Sigmoid colon (tissue), 7 donors: ENCODE data around the gene IFT172. TPM values are rescaled to one million over a fixed set of nuclear protein-coding genes. Genes with fewer than 3 reads are reported as not detected.

ENCODE experiments used
- DNase-seq: peaks from one replicate; pipeline ENCODE4 v3.0.0-alpha.2; 2019
- H3K27ac ChIP-seq, 4 donors: fragments of 200-600 bp; sonication (generic); one replicate each; pipeline ENCODE4 v1.5.1; 2016 to 2019; ENCODE audit warnings: mild to moderate bottlenecking in 1 of 4
- H3K27me3 ChIP-seq, 3 donors: fragments of 200-600 bp; sonication (generic); one replicate each; pipeline ENCODE4 v1.5.1; 2019; ENCODE audit warnings: mild to moderate bottlenecking in 1 of 3
- H3K36me3 ChIP-seq, 4 donors: fragments of 200-600 bp; sonication (generic); one replicate each; pipeline ENCODE4 v1.5.1; 2016 to 2019
- H3K4me1 ChIP-seq, 4 donors: fragments of 200-600 bp; sonication (generic); one replicate each; pipeline ENCODE4 v1.5.1; 2017 to 2019
- H3K4me3 ChIP-seq, 4 donors: fragments of 200-600 bp; sonication (generic); one replicate each; pipeline ENCODE4 v1.5.1; 2017 to 2019; ENCODE audit warnings: mild to moderate bottlenecking in 2 of 4, moderate library complexity in 1 of 4
- H3K9me3 ChIP-seq, 4 donors: fragments of 200-600 bp in 3 of 4; sonication (generic) in 3 of 4; one replicate each; pipeline versions ENCODE4 v1.5.1 to v1.6.1; 2013 to 2019
- CTCF ChIP-seq, 4 experiments: fragments of 450-650 bp in 3 of 4; fragments of 200-600 bp in 1 of 4; IDR thresholded peaks; one replicate each; pipeline ENCODE4 v1.5.1; 2016 to 2019; ENCODE audit warnings: antibody characterized with exemption in 4 of 4, mild to moderate bottlenecking in 3 of 4, moderate library complexity in 2 of 4
- EP300 ChIP-seq, 4 donors: sonication (generic); formaldehyde crosslinking; IDR thresholded peaks; one replicate each; pipeline ENCODE4 v1.6.1; 2017; ENCODE audit warnings: antibody characterized with exemption in 4 of 4
- POLR2A ChIP-seq, 2 donors: fragments of 450-650 bp; IDR thresholded peaks; one replicate each; pipeline ENCODE4 v1.6.1; 2016; ENCODE audit warnings: antibody characterized with exemption in 2 of 2, mild to moderate bottlenecking in 2 of 2, moderate library complexity in 2 of 2
- POLR2AphosphoS5 ChIP-seq, 4 donors: sonication (generic); formaldehyde crosslinking; IDR thresholded peaks; one replicate each; pipeline ENCODE4 v1.6.1; 2017; ENCODE audit warnings: antibody characterized with exemption in 4 of 4
- WGBS, 2 donors: extraction: QIAGEN DNeasy Blood & Tissue Kit; methylation state at CpG; one replicate each; pipeline ENCODE4 v1.1.7; 2013; 5-methylcytosine and 5-hydroxymethylcytosine counted together
- intact Hi-C: fragments of 100-400 bp; cut with DNase I; formaldehyde crosslinking; loops from one replicate; pipeline ENCODE4 v1.15.1; 2023
- polyA plus RNA-seq, 3 donors: library from polyadenylated mRNA; stranded (reverse); fragments of 200-250 nt; gene quantifications; one replicate each; pipeline ENCODE4 v1.2.3, GENCODE V29; 2013
- total RNA-seq, 4 donors: library from RNA; depleted of rRNA; stranded (reverse); fragments of >200 nt; gene quantifications; one replicate each; pipeline ENCODE4 v1.1.0, GENCODE V29; 2016
- donor health status: healthy with polysubstance abuse.
- donor health status: Bipolar disorder and iron deficiency.
- donor health status: healthy.

IFT172 gene
- total and polyA plus RNA-seq, 7 donors: 25.7 to 139 (median 37.7) TPM

DNA sequence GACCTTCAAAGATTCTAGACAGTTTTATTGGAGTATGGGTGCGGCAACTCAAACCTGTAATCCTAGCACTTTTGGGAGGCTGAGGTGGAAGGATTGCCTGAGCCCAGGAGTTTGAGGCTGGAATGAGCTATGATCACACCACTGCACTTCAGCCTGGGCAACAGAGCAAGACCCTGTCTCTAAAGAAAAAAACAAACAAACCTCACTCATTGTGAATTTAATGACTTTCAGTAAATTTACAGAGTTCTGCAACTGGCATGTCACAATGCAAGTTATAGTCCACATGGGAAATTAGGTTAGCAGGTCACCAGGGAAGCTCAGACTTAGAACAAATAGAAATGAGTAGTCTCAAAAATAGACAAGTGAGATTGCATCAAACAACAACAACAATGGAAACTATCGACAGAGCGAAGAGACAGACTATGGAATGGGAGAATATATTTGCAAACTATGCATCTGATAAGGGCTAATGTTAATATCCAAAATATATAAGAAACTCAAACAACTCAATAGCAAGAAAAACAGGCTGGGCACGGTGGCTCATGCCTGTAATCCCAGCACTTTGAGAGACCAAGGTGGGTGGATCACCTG, 67.8 kb downstream of the IFT172 start:
- H3K27me3 ChIP-seq: no peaks in the 10 kb centered on the region
- TF ChIP-seq POLR2AphosphoS5 (IDR thresholded peaks at IDR 0.05): no peak
- no peaks in the 10 kb centered on the region for H3K36me3 ChIP-seq
- WGBS, 2 donors: 77 to 90% methylated on average over 4 of the region's 4 CpGs
- H3K4me3 ChIP-seq: no peak overlapping the region
- intact Hi-C loops: no loop called here
- H3K9me3 ChIP-seq: no peaks in the 10 kb centered on the region
- H3K27ac ChIP-seq: no peak overlapping the region
- no peak for DNase-seq
- H3K4me1 ChIP-seq: no peaks in the 10 kb centered on the region

GRCh38 chr2:27420996-27421395, 68.5 kb downstream of the IFT172 start:
- no peaks in the 10 kb centered on the region for H3K27me3 ChIP-seq
- intact Hi-C loops: no loop called here
- TF ChIP-seq POLR2A (IDR thresholded peaks at IDR 0.05) (no peak), POLR2AphosphoS5 (IDR thresholded peaks at IDR 0.05) (no peak), EP300 (IDR thresholded peaks at IDR 0.05) (no peak), CTCF (IDR thresholded peaks at IDR 0.05) (no peak)
- no peaks in the 10 kb centered on the region for H3K9me3 ChIP-seq
- H3K27ac ChIP-seq: no peak overlapping the region
- H3K4me3 ChIP-seq: no peak overlapping the region
- H3K4me1 ChIP-seq: no peaks in the 10 kb centered on the region
- DNase-seq: no peak
- no peaks in the 10 kb centered on the region for H3K36me3 ChIP-seq

GRCh38 chr2:27416151-27416550, 73.4 kb downstream of the IFT172 start:
- Histone ChIP-seq H3K9me3 (no peaks in the 10 kb centered on the region), H3K27me3 (no peaks in the 10 kb centered on the region), H3K4me1 (no peaks in the 10 kb centered on the region), H3K4me3 (no peak overlapping the region), H3K36me3 (no peaks in the 10 kb centered on the region), H3K27ac (no peak overlapping the region)
- WGBS, 2 donors: 91 to 95% methylated on average over 6 of the region's 6 CpGs
- no peak for TF ChIP-seq POLR2AphosphoS5 (IDR thresholded peaks at IDR 0.05)
- no peak for TF ChIP-seq EP300 (IDR thresholded peaks at IDR 0.05)
- TF ChIP-seq CTCF (IDR thresholded peaks at IDR 0.05): no peak
- TF ChIP-seq POLR2A (IDR thresholded peaks at IDR 0.05): no peak
- no peak for DNase-seq
- intact Hi-C loops: no loop called here

DNA sequence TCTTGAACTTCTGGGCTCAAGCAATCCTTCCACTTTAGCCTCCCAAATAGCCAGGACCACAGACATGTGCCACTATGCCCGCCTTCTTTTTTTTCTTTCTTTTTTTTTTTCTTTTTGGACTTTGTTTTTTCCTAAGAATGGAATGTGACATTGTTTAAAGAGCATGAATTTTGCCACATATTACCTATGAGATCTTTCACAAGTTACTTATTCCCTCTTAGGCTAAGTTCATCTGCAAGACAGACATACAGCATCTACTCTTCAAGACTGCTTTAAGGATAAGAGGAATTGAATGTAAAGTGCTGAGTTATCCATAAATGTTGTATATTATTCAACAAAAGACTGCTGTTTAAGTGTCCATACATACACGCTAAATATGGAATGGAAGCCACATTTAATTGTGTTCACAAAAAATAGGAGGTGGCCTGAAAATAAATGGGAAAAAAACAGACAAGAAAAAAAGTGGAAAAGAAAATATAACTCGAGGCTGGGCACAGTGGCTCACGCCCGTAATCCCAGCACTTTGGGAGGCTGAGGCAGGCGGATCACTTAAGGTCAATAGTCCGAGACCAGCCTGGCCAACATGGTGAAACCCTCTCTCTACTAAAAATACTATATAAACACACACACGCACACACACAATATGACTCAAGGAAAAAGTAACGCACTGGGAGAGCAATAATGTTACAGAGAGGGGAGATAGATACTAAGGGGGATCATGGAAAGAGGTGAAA, 77.0 kb downstream of the IFT172 start:
- intact Hi-C loops: no loop called here
- Histone ChIP-seq H3K27ac (no peak overlapping the region), H3K4me1 (peaks cover 0 to 20% (median 16%) of the 10 kb centered on the region in 4 donors), H3K9me3 (no peaks in the 10 kb centered on the region), H3K27me3 (no peaks in the 10 kb centered on the region), H3K36me3 (no peaks in the 10 kb centered on the region), H3K4me3 (no peak overlapping the region)
- WGBS, 2 donors: 84 to 90% methylated on average over 9 of the region's 9 CpGs
- TF ChIP-seq CTCF (IDR thresholded peaks at IDR 0.05): no peak
- TF ChIP-seq POLR2A (IDR thresholded peaks at IDR 0.05): no peak
- no peak for TF ChIP-seq POLR2AphosphoS5 (IDR thresholded peaks at IDR 0.05)
- TF ChIP-seq EP300 (IDR thresholded peaks at IDR 0.05): no peak
- no peak for DNase-seq

DNA sequence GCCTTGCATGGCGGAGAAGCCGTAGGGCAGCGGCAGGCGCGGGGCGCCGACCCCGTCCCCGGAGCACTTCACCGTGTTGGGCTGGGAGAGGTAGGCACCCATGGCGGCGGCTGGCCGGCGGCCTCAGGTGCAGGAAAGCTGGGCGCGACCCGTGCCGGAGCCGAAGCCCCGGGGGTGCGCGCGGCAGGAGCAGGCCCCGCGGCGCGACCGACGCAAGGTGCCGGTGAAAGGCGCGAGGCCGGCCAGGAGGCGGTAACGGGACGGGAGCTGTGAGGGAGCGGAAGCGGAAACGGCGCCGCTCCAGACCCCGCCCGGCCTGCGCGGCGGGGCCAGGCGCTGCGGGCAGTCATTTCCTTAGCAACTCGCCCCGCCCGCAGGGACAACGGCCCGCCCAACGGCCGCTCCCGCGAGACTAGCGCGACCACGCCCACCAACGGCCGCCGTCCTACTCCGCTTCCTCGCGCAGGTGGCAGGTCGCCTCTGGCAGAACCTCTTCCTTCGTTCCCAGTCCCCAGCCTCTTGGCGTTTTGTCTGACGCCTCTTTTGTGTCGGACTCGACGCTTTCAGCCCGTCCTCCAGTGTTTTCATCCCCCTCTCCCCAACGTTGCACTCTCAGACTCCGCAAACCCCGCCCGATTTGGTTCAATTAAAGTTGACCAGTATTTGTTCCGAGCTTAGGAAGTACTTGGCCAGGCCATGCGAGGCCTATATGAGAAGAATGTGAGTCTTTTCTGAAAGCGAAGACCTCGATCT, 80.0 kb downstream of the IFT172 start, which contains the start of gene PPM1G:
PPM1G (minus strand) TSS at position 271 of the 753 bp plus-strand sequence; CDS start at position 102, 169 bp downstream.
- no peaks in the 10 kb centered on the region for H3K36me3 ChIP-seq
- H3K4me1 ChIP-seq: peaks cover 0 to 36% (median 22%) of the 10 kb centered on the region in 4 donors
- 1% methylated on average over 82 of the region's 82 CpGs for WGBS, 2 donors
- intact Hi-C loops: loop anchor here (1.0 to 2.0 kb wide), 2 partner anchors 19 to 29 kb away; partner anchors contain the start of genes NRBP1 and ZNF513
- H3K27me3 ChIP-seq: no peaks in the 10 kb centered on the region
- H3K27ac ChIP-seq: peak within 1 kb of the TSS; percentile 73 to 93 (median 82)
- peak in 1 of 2 donors; percentile 37 for TF ChIP-seq POLR2A (IDR thresholded peaks at IDR 0.05)
- TF ChIP-seq POLR2AphosphoS5 (IDR thresholded peaks at IDR 0.05): peak; percentile 54 to 86 (median 72)
- TF ChIP-seq EP300 (IDR thresholded peaks at IDR 0.05): no peak
- peak within 1 kb of the TSS; percentile 57 to 98 (median 75) for H3K4me3 ChIP-seq
- peak; percentile 97 for DNase-seq
- H3K9me3 ChIP-seq: no peaks in the 10 kb centered on the region
